A549 treated with dexamethasone at 1 μM for 4 hours (cell line): ENCODE measurements around the gene GAS2. TPM values are rescaled to one million over a fixed set of nuclear protein-coding genes. Genes with fewer than 3 reads are reported as not detected.

Experiments used
- total RNA-seq: library from RNA; stranded (reverse); fragments of 200-300 nt; extraction: Qiagen RNA extraction; gene quantifications from 5 replicates; pipeline ENCODE4 v1.2.3, GENCODE V29; 2022

GAS2 gene
- total RNA-seq = 0.67 to 1.1 TPM (median 0.86 TPM) in 5 replicates

GRCh38 chr11:22666325-22666687, at the start of gene GAS2:
Gene GAS2, plus strand, starts transcription at chr11:22666611. Its CDS starts 8,259 bp downstream, at chr11:22674870.

GRCh38 chr11:22625448-22626287, 40.7 kb upstream of the GAS2 start, which contains the start of gene FANCF:
Gene FANCF, minus strand, starts transcription at chr11:22625823. Its CDS starts 13 bp downstream, at chr11:22625810.

GRCh38 chr11:22829231-22830081, 163.0 kb downstream of the GAS2 start, which contains the start of gene SVIP:
Gene SVIP, minus strand, starts transcription at chr11:22829801. Its CDS starts 53 bp downstream, at chr11:22829748.

GRCh38 chr11:22860241-22860640, 193.8 kb downstream of the GAS2 start, which contains the start of gene CCDC179:
Gene CCDC179, minus strand, starts transcription at chr11:22860474. Its CDS starts 53 bp downstream, at chr11:22860421.

Other genes starting within 250 kb of the GAS2 start
- 6.0 to 7.4 TPM (median 6.9 TPM) in 5 replicates for gene FANCF, start 40.8 kb upstream of the GAS2 start, total RNA-seq
- 9.2 to 14.0 TPM (median 11.3 TPM) in 5 replicates for gene SVIP, start 163.2 kb downstream of the GAS2 start, total RNA-seq
- not detected in 5 replicates for gene CCDC179, start 193.9 kb downstream of the GAS2 start, total RNA-seq